HL-60 (cell line): ENCODE results near the gene LGR6.

Experiments used
- DNase-seq, 2 experiments: peaks; one replicate each; pipeline ENCODE4 v3.0.0-alpha.2; 2010 to 2020; ENCODE audit warnings: low read depth in 1 of 2, low spot score in 1 of 2
- H3K27ac ChIP-seq: fragments of 250-450 bp; sonication (Bioruptor Pico); replicated peaks from 2 replicates; pipeline ENCODE4 v1.5.1; 2020; ENCODE audit warnings: mild to moderate bottlenecking, moderate library complexity
- H3K27me3 ChIP-seq: fragments of 250-450 bp; sonication (Bioruptor Pico); 2 replicates; pipeline ENCODE4 v1.5.1; 2021; ENCODE audit warnings: mild to moderate bottlenecking, moderate library complexity; ENCODE audit not compliant: insufficient read depth, poor library complexity, severe bottlenecking
- H3K4me3 ChIP-seq: replicated peaks from 2 replicates; pipeline ENCODE4 v1.5.1; 2011; ENCODE audit warnings: mild to moderate bottlenecking, control low read depth, low read length; ENCODE audit not compliant: insufficient read depth
- GABPA ChIP-seq: IDR thresholded peaks from 2 replicates; pipeline ENCODE4 v1.6.1; 2012; ENCODE audit warnings: low read depth
- POLR2AphosphoS5 ChIP-seq: IDR thresholded peaks from 2 replicates; pipeline ENCODE4 v1.6.1; 2012; ENCODE audit warnings: low read depth
- REST ChIP-seq: IDR thresholded peaks from 2 replicates; pipeline ENCODE4 v1.6.1; 2012; ENCODE audit warnings: low read depth; ENCODE audit not compliant: insufficient replicate concordance
- SPI1 ChIP-seq: IDR thresholded peaks from 2 replicates; pipeline ENCODE4 v1.6.1; 2012; ENCODE audit warnings: low read depth, mild to moderate bottlenecking, borderline replicate concordance
- TF ChIP-seq, protein P1 (sequence below): IDR thresholded peaks from one replicate; pipeline ENCODE4 v1.5.1; 2011; ENCODE audit warnings: low read length, control low read depth, inconsistent platforms; ENCODE audit not compliant: insufficient read depth

Gene LGR6

GRCh38 chr1:202186327-202186726 lies 7.3 kb upstream of the LGR6 start:
- TF ChIP-seq GABPA (no peak), POLR2AphosphoS5 (no peak), REST (no peak), SPI1 (no peak)
- TF ChIP-seq, protein P1, sequence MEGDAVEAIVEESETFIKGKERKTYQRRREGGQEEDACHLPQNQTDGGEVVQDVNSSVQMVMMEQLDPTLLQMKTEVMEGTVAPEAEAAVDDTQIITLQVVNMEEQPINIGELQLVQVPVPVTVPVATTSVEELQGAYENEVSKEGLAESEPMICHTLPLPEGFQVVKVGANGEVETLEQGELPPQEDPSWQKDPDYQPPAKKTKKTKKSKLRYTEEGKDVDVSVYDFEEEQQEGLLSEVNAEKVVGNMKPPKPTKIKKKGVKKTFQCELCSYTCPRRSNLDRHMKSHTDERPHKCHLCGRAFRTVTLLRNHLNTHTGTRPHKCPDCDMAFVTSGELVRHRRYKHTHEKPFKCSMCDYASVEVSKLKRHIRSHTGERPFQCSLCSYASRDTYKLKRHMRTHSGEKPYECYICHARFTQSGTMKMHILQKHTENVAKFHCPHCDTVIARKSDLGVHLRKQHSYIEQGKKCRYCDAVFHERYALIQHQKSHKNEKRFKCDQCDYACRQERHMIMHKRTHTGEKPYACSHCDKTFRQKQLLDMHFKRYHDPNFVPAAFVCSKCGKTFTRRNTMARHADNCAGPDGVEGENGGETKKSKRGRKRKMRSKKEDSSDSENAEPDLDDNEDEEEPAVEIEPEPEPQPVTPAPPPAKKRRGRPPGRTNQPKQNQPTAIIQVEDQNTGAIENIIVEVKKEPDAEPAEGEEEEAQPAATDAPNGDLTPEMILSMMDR = no peak
- H3K4me3 ChIP-seq = no peak overlapping the region
- no peak for DNase-seq
- no peak overlapping the region for H3K27ac ChIP-seq
- H3K27me3 ChIP-seq = no peaks in the 10 kb centered on the region

- Histone ChIP-seq H3K4me3 (no peak overlapping the region), H3K27me3 (no peaks in the 10 kb centered on the region), H3K27ac (no peak overlapping the region)
- no peak for DNase-seq
- TF ChIP-seq GABPA (no peak), REST (no peak), SPI1 (no peak), POLR2AphosphoS5 (no peak)
- TF ChIP-seq, protein P1 = no peak
Measured at GRCh38 chr1:202187041-202187671, 6.4 kb upstream of the LGR6 start.

DNA sequence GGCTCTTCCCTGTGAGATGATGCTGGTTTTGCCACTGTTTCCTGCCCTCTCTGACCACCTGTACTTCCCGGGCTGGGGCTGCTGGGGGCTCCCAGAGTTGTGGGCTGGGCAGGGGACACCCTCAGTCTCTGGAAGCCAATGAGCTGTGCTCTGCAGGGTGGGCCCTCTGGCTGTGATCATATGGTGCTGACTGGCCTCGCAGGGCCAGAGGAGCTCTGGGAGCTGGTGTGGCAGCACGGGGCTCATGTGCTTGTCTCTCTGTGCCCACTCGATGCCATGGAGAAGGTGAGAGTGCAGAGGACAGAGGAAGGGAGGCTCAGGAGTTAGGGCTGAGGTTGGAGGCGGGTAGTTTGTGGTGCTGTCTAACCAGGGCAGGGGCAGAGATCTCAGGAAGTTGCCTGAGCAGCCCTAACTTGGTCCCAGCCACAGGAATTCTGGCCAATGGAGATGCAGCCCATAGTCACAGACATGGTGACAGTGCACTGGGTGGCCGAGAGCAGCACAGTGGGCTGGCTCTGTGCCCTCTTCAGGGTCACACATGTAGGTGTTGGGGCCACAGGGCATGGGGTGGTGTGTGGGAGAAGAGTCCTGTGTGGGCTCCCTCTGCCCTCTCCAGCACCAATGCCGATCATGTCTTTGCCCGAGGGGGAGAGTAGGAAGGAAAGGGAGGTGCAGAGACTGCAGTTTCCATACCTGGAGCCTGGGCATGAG lies 5.7 kb upstream of the LGR6 start:
- TF ChIP-seq REST (no peak), POLR2AphosphoS5 (no peak), GABPA (no peak), SPI1 (no peak)
- TF ChIP-seq, protein P1 = no peak
- peaks cover under 1% of the 10 kb centered on the region for H3K27me3 ChIP-seq
- DNase-seq = no peak

More for the DNA sequence above, 5.7 kb upstream of the LGR6 start:
- no peak overlapping the region for H3K4me3 ChIP-seq
- no peak overlapping the region for H3K27ac ChIP-seq
